ENCODE measurements around the gene MED13L. TPM values are rescaled to one million over a fixed set of nuclear protein-coding genes. Genes with fewer than 3 reads are reported as not detected.

Gene MED13L
- total RNA-seq, 1 experiment from 2014 or later = 80.5 TPM

DNA sequence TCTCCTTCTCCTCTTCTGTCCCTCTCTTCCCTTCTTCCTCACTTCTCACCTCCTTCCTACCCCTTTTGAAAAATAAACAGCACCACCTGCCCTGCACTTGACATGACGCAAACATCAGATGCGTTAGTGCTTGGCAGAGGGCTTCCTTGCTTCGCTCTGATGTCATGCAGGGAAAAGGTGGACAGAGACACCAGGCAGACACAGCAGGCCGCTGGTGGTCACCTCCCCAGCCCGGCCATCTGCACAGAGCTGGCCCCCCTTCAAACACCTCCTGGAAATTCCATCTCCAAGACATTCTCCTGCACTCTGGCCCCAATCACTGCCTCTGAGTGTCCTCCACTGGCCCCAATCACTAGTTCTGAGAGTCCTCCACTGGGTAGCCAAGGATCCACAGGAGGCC is 353.6 kb downstream of the MED13L start (continued):
- TF ChIP-seq, protein P1, sequence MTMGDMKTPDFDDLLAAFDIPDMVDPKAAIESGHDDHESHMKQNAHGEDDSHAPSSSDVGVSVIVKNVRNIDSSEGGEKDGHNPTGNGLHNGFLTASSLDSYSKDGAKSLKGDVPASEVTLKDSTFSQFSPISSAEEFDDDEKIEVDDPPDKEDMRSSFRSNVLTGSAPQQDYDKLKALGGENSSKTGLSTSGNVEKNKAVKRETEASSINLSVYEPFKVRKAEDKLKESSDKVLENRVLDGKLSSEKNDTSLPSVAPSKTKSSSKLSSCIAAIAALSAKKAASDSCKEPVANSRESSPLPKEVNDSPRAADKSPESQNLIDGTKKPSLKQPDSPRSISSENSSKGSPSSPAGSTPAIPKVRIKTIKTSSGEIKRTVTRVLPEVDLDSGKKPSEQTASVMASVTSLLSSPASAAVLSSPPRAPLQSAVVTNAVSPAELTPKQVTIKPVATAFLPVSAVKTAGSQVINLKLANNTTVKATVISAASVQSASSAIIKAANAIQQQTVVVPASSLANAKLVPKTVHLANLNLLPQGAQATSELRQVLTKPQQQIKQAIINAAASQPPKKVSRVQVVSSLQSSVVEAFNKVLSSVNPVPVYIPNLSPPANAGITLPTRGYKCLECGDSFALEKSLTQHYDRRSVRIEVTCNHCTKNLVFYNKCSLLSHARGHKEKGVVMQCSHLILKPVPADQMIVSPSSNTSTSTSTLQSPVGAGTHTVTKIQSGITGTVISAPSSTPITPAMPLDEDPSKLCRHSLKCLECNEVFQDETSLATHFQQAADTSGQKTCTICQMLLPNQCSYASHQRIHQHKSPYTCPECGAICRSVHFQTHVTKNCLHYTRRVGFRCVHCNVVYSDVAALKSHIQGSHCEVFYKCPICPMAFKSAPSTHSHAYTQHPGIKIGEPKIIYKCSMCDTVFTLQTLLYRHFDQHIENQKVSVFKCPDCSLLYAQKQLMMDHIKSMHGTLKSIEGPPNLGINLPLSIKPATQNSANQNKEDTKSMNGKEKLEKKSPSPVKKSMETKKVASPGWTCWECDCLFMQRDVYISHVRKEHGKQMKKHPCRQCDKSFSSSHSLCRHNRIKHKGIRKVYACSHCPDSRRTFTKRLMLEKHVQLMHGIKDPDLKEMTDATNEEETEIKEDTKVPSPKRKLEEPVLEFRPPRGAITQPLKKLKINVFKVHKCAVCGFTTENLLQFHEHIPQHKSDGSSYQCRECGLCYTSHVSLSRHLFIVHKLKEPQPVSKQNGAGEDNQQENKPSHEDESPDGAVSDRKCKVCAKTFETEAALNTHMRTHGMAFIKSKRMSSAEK (CRISPR knock-in tag; IDR thresholded peaks at IDR 0.05; ENCODE audit: borderline replicate concordance) = no peak
- no peak for TF ChIP-seq TEAD4 (CRISPR knock-in tag; IDR thresholded peaks at IDR 0.05)

DNA sequence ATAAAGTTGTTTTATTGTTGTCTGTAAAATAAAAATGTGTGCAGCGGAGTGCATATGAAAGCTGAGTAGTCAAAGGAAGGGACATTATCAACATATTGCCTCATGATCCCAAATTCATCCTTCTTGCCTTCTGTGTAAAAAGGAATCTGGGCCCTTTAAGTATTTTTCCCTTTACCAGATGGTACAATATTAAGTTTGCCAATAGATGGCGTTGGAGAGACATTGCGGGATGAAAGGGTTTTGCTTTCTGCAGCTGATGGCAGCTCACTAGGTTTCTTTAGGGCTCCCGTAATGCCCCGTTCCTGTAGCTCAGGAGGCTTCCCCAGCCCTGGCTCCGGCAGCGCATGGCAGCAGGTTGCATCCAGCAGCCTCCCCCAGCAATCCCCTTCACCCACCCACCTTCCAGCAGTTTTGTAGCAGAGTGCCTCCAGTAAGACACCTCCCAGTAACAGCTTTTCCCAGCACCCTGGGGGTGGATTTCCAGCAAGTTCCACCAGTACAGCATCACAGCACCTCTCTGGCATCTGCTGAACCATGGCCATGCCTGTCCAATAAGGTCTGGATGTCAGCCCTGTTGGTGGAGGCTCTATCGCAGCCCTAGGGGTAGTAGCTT is 354.4 kb downstream of the MED13L start:
- POLR2A ChIA-PET = no interaction called here
- CTCF ChIA-PET = interaction anchor here (0.5 to 1.5 kb wide), 12 partner anchors 8 to 765 kb away, joined by 3 to 17 read pairs (median 4); no protein-coding TSS in a partner anchor
- H3K27me3 Mint-ChIP-seq (ENCODE audit: low read depth) = peaks cover 14% of the 10 kb centered on the region
- peaks cover 10% of the 10 kb centered on the region for H3K36me3 Mint-ChIP-seq
- H3K4me1 Mint-ChIP-seq = no peaks in the 10 kb centered on the region
- H3K9me3 Mint-ChIP-seq = peaks cover 36% of the 10 kb centered on the region
- TF ChIP-seq FOXP1 (CRISPR knock-in tag; IDR thresholded peaks at IDR 0.05; ENCODE audit: borderline replicate concordance) (no peak), AR (CRISPR knock-in tag; IDR thresholded peaks at IDR 0.05) (no peak), GABPB1 (CRISPR knock-in tag; IDR thresholded peaks at IDR 0.05) (no peak), ZNF138 (CRISPR knock-in tag; conservative IDR thresholded peaks at IDR 0.05) (no peak), NFE2L1 (CRISPR knock-in tag; IDR thresholded peaks at IDR 0.05) (no peak), TEAD1 (CRISPR knock-in tag; IDR thresholded peaks at IDR 0.05) (no peak), CBFB (CRISPR knock-in tag; IDR thresholded peaks at IDR 0.05; ENCODE audit: low read depth) (no peak), NR2C2 (CRISPR knock-in tag; IDR thresholded peaks at IDR 0.05) (no peak), JUN (CRISPR knock-in tag; IDR thresholded peaks at IDR 0.05) (no peak), IRF1 (CRISPR knock-in tag; IDR thresholded peaks at IDR 0.05) (no peak), CREB1 (CRISPR knock-in tag; IDR thresholded peaks at IDR 0.05) (no peak), CTCF (IDR thresholded peaks at IDR 0.05) (no peak), ZNF425 (CRISPR knock-in tag; conservative IDR thresholded peaks at IDR 0.05) (no peak), OVOL2 (CRISPR knock-in tag; IDR thresholded peaks at IDR 0.05; ENCODE audit: borderline replicate concordance) (no peak)
- TF ChIP-seq, protein P2, sequence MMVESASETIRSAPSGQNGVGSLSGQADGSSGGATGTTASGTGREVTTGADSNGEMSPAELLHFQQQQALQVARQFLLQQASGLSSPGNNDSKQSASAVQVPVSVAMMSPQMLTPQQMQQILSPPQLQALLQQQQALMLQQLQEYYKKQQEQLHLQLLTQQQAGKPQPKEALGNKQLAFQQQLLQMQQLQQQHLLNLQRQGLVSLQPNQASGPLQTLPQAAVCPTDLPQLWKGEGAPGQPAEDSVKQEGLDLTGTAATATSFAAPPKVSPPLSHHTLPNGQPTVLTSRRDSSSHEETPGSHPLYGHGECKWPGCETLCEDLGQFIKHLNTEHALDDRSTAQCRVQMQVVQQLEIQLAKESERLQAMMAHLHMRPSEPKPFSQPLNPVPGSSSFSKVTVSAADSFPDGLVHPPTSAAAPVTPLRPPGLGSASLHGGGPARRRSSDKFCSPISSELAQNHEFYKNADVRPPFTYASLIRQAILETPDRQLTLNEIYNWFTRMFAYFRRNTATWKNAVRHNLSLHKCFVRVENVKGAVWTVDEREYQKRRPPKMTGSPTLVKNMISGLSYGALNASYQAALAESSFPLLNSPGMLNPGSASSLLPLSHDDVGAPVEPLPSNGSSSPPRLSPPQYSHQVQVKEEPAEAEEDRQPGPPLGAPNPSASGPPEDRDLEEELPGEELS (CRISPR knock-in tag; IDR thresholded peaks at IDR 0.05) = no peak
- TF ChIP-seq, protein P3, sequence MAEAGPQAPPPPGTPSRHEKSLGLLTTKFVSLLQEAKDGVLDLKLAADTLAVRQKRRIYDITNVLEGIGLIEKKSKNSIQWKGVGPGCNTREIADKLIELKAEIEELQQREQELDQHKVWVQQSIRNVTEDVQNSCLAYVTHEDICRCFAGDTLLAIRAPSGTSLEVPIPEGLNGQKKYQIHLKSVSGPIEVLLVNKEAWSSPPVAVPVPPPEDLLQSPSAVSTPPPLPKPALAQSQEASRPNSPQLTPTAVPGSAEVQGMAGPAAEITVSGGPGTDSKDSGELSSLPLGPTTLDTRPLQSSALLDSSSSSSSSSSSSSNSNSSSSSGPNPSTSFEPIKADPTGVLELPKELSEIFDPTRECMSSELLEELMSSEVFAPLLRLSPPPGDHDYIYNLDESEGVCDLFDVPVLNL (CRISPR knock-in tag; IDR thresholded peaks at IDR 0.05; ENCODE audit: borderline replicate concordance, low read depth) = no peak
- ATAC-seq = peak; percentile 64
- no peak overlapping the region for H3K4me3 Mint-ChIP-seq
- no peak for DNase-seq (ENCODE audit: low spot score)
- H3K27ac Mint-ChIP-seq = no peak overlapping the region

All from WTC11 (cell line).